ENCODE data around the gene SDC1.
"Not testable (repeated sequence)": the region's sequence is repeated elsewhere in the genome, so short reads cannot be mapped to it uniquely, and the experiment has no call there.

DNA sequence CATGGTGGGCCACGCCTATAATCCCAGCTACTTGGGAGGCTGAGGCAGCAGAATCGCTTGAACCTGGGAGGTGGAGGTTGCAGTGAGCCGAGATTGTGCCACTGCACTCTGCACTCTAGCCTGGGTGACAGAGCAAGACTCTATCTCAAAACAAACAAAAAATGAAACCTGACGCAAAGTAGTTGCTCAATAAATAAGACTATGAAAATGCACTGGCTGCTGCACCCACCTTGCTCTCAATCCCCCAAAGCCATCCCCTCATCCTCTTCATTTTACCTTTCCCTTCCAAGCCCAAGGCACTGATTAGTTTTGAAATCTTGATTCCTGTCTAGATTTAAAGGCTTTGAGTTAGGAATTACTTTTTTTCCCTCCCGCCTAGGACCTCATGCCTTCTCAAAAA, 18.7 kb upstream of the SDC1 start:
- TF ChIP-seq, protein P1, sequence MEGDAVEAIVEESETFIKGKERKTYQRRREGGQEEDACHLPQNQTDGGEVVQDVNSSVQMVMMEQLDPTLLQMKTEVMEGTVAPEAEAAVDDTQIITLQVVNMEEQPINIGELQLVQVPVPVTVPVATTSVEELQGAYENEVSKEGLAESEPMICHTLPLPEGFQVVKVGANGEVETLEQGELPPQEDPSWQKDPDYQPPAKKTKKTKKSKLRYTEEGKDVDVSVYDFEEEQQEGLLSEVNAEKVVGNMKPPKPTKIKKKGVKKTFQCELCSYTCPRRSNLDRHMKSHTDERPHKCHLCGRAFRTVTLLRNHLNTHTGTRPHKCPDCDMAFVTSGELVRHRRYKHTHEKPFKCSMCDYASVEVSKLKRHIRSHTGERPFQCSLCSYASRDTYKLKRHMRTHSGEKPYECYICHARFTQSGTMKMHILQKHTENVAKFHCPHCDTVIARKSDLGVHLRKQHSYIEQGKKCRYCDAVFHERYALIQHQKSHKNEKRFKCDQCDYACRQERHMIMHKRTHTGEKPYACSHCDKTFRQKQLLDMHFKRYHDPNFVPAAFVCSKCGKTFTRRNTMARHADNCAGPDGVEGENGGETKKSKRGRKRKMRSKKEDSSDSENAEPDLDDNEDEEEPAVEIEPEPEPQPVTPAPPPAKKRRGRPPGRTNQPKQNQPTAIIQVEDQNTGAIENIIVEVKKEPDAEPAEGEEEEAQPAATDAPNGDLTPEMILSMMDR (IDR thresholded peaks at IDR 0.05) = not testable (repeated sequence)
- not testable (repeated sequence) for TF ChIP-seq POLR2AphosphoS5, POLR2A (IDR thresholded peaks at IDR 0.05)
